Measurements from ENCODE around the gene LEF1. TPM values are rescaled to one million over a fixed set of nuclear protein-coding genes. Genes with fewer than 3 reads are reported as not detected.

The LEF1 gene
- total and polyA plus RNA-seq, 11 donors = 0.08 to 3.0 (median 0.91) TPM; not detected in 1

GRCh38 chr4:108172753-108173598, 4.2 kb upstream of the LEF1 start:
- no peaks in the 10 kb centered on the region for H3K36me3 ChIP-seq
- peaks cover 12 to 73% (median 59%) of the 10 kb centered on the region in 9 donors for H3K27me3 ChIP-seq
- H3K9me3 ChIP-seq = no peaks in the 10 kb centered on the region
- H3K27ac ChIP-seq = peak overlapping the region in 6 of 12 donors; percentile 17 to 70 (median 54)
- peaks cover 0 to 33% (median 15%) of the 10 kb centered on the region in 12 donors for H3K4me1 ChIP-seq
- peak overlapping the region; percentile 32 to 70 (median 58) for H3K4me3 ChIP-seq
- peak; percentile 32 to 67 (median 42) for DNase-seq
- intact Hi-C loops (cut with DNase I) = loop anchor here in 1 of 10 donors (10.0 kb wide), 2 partner anchors 182 to 402 kb away; no protein-coding TSS in a partner anchor
- TF ChIP-seq POLR2A (IDR thresholded peaks at IDR 0.05) = no peak
- TF ChIP-seq, protein P1, sequence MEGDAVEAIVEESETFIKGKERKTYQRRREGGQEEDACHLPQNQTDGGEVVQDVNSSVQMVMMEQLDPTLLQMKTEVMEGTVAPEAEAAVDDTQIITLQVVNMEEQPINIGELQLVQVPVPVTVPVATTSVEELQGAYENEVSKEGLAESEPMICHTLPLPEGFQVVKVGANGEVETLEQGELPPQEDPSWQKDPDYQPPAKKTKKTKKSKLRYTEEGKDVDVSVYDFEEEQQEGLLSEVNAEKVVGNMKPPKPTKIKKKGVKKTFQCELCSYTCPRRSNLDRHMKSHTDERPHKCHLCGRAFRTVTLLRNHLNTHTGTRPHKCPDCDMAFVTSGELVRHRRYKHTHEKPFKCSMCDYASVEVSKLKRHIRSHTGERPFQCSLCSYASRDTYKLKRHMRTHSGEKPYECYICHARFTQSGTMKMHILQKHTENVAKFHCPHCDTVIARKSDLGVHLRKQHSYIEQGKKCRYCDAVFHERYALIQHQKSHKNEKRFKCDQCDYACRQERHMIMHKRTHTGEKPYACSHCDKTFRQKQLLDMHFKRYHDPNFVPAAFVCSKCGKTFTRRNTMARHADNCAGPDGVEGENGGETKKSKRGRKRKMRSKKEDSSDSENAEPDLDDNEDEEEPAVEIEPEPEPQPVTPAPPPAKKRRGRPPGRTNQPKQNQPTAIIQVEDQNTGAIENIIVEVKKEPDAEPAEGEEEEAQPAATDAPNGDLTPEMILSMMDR (IDR thresholded peaks at IDR 0.05) = no peak
- WGBS, 4 donors = 0 to 1% (median 0%) methylated on average over 30 to 77 of the region's 77 CpGs
- ATAC-seq = peak in 3 of 4 donors; percentile 76 to 86 (median 84)

DNA sequence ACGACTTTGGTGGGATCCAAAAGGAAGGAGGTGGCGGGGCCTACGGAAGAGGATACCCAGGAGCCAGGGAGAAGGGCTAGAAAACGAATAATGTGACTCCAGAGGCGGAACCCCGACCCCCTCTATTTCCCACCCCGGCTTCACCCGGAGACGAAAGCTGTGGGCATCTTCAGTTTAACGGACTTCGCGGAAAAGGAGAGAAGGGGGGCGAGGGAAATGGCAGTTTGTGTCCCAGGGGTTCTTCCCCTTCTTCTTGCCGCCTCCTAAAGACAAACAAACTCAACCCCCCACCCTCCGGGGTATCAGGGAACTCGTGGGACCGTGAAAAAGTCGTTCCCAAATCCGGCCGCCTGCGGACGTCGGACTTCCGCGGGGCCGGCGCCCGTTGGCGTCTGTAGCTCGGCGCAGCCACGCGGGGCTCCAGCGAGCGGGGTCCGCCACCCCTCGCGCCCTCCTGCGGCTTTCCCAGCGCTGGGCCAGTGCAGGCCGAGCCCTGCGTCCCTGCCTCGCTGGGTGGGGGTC, 3.6 kb upstream of the LEF1 start:
- Histone ChIP-seq H3K36me3 (no peaks in the 10 kb centered on the region), H3K27me3 (peaks cover 12 to 78% (median 64%) of the 10 kb centered on the region in 9 donors), H3K4me3 (peak overlapping the region; percentile 32 to 70 (median 58)), H3K27ac (peak overlapping the region in 5 of 12 donors; percentile 17 to 70 (median 60)), H3K4me1 (peaks cover 0 to 39% (median 16%) of the 10 kb centered on the region in 12 donors), H3K9me3 (no peaks in the 10 kb centered on the region)
- WGBS, 4 donors = 4 to 6% (median 5%) methylated on average over 34 to 43 of the region's 43 CpGs
- peak in 3 of 4 donors; percentile 38 to 58 (median 47) for ATAC-seq
- TF ChIP-seq POLR2A (IDR thresholded peaks at IDR 0.05) = no peak
- TF ChIP-seq, protein P1 (IDR thresholded peaks at IDR 0.05) = peak in 2 of 12 donors; percentile 15 to 24
- DNase-seq = peak in 2 of 5 donors; percentile 8 to 30
- intact Hi-C loops (cut with DNase I) = loop anchor here in 1 of 10 donors (10.0 kb wide), 2 partner anchors 183 to 403 kb away; no protein-coding TSS in a partner anchor

DNA sequence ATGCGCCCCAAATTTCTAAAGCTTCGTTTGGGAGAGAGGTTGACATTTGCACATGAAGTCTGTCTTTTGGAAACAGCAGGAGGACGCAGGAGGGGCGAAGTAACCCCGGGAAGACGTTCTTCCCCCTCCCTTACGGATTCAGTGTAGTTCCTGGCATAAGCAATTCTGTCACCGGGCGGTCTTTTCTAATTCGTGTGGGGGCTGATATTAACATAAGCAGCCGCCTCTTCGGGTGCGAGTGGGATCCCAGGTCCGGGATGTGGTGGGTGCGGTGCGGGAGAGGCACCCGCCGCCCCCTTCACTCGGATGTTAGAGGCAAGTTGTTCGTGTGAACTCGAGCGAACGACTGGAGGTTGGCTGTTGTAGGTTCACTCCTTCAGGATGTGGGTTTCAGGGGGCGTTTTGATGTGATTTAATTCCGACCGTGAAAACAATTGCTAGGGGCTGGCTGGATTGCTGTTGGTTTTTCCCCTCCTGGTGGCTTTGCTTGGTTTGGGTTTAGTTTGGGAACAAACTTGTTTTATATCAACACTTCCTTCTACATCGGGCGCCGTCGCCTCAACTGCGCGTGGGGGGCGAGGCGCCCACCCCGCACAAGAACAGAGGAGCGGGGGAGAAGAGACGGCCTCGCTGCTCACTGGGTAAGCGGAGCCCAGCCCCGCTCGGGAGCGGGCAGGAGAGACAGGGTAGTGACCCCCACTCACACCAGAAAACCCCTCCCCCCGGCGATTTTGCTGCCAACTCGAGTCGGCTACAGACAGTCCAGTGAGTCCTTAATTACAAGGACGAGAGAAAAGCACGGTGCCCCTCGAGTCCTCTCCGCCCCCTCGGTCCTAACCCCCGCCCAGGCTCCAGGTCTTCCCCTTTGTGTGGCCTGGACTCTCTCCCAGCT, 2.9 kb upstream of the LEF1 start:
- peak overlapping the region in 7 of 12 donors; percentile 12 to 70 (median 64) for H3K4me3 ChIP-seq
- ATAC-seq (no peak), DNase-seq (peak in 1 of 5 donors; percentile 10)
- H3K9me3 ChIP-seq = no peaks in the 10 kb centered on the region
- 5 to 8% (median 7%) methylated on average over 38 to 52 of the region's 52 CpGs for WGBS, 4 donors
- peak overlapping the region in 1 of 12 donors; percentile 27 for H3K27ac ChIP-seq
- peaks cover 0 to 47% (median 18%) of the 10 kb centered on the region in 12 donors for H3K4me1 ChIP-seq
- intact Hi-C loops (cut with DNase I) = loop anchor here in 1 of 10 donors (10.0 kb wide), 2 partner anchors 183 to 403 kb away; no protein-coding TSS in a partner anchor
- TF ChIP-seq POLR2A (IDR thresholded peaks at IDR 0.05) = no peak
- TF ChIP-seq, protein P1 (IDR thresholded peaks at IDR 0.05) = no peak
- no peaks in the 10 kb centered on the region for H3K36me3 ChIP-seq
- H3K27me3 ChIP-seq = peaks cover 16 to 83% (median 71%) of the 10 kb centered on the region in 9 donors

All from heart left ventricle (tissue), 16 donors.